ENCODE results near the gene LRRC18. TPM values are rescaled to one million over a fixed set of nuclear protein-coding genes. Genes with fewer than 3 reads are reported as not detected.

LRRC18 gene
- total and polyA plus RNA-seq, 2 donors (not counting 1 experiment from before 2014, with no cell fraction given): not detected

DNA sequence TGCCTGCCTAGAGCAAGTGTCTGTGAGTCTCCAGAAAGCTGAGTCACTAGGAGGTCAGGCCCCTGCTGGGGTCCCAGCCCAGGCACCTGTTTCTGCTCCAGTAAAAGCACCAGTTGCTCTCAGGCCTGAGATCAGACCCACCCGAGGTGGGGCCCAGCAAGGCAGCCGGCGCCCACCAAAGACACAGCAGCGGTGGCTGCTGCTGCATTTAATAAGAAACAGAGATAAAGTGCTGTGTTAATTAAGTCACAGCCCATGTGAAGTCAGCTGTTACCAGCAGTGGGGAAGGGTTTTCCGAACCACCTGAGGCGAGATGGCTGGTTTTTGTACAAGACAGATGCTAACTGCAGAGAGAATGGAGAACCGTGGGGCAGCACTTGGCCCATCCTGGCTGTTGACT is 12.1 kb upstream of the LRRC18 start:
- DNase-seq: no peak
- no peak for TF ChIP-seq EZH2 (IDR thresholded peaks at IDR 0.05; ENCODE audit: borderline replicate concordance, insufficient read depth, low read depth, low read length, poor library complexity, severe bottlenecking)
- TF ChIP-seq, protein P1, sequence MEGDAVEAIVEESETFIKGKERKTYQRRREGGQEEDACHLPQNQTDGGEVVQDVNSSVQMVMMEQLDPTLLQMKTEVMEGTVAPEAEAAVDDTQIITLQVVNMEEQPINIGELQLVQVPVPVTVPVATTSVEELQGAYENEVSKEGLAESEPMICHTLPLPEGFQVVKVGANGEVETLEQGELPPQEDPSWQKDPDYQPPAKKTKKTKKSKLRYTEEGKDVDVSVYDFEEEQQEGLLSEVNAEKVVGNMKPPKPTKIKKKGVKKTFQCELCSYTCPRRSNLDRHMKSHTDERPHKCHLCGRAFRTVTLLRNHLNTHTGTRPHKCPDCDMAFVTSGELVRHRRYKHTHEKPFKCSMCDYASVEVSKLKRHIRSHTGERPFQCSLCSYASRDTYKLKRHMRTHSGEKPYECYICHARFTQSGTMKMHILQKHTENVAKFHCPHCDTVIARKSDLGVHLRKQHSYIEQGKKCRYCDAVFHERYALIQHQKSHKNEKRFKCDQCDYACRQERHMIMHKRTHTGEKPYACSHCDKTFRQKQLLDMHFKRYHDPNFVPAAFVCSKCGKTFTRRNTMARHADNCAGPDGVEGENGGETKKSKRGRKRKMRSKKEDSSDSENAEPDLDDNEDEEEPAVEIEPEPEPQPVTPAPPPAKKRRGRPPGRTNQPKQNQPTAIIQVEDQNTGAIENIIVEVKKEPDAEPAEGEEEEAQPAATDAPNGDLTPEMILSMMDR (IDR thresholded peaks at IDR 0.05): no peak
- Histone ChIP-seq H3K4me2 (replicated peaks; ENCODE audit: low read depth, low read length, poor library complexity, severe bottlenecking) (no peak overlapping the region), H3K27me3 (replicated peaks in 1 of 4; ENCODE audit: control extremely low read depth in 1 of 4, control insufficient read depth in 3 of 4, insufficient read depth in 4 of 4, low read length in 3 of 4) (no peaks in the 10 kb centered on the region), H2AFZ (ENCODE audit: insufficient read depth, low read depth, low read length, poor library complexity, severe bottlenecking) (no peak overlapping the region), H3K4me3 (ENCODE audit: control extremely low read depth in 1 of 5, extremely low read depth in 1 of 5, insufficient read depth in 1 of 5, low read depth in 2 of 5, low read length in 4 of 5) (no peak overlapping the region), H3K9me3 (ENCODE audit: control extremely low read depth in 1 of 3, control insufficient read depth in 2 of 3, insufficient read depth in 1 of 3, low read length in 2 of 3) (no peaks in the 10 kb centered on the region), H3K79me2 (ENCODE audit: control insufficient read depth, insufficient read depth, low read length) (no peaks in the 10 kb centered on the region), H3K4me1 (ENCODE audit: control insufficient read depth in 2 of 2, insufficient read depth in 2 of 2, low read length in 2 of 2) (no peaks in the 10 kb centered on the region), H3K36me3 (replicated peaks in 1 of 2; ENCODE audit: control extremely low read depth in 1 of 2, control insufficient read depth in 1 of 2, extremely low read depth in 1 of 2, insufficient read depth in 2 of 2, low read length in 1 of 2) (peaks cover 6 to 95% of the 10 kb centered on the region in 2 experiments), H4K20me1 (ENCODE audit: control insufficient read depth, insufficient read depth, low read length, poor library complexity, severe bottlenecking) (peaks cover 14% of the 10 kb centered on the region), H3K27ac (ENCODE audit: low read length in 2 of 2) (no peak overlapping the region), H3K9ac (ENCODE audit: low read length) (no peak overlapping the region)
- Mint-ChIP-seq H3K4me3 (no peak overlapping the region), H3K9me3 (ENCODE audit: insufficient read depth) (no peaks in the 10 kb centered on the region), H3K27me3 (no peaks in the 10 kb centered on the region), H3K4me1 (no peaks in the 10 kb centered on the region), H3K27ac (no peak overlapping the region)
- intact Hi-C loops (cut with micrococcal nuclease): no loop called here
- ChIA-PET POLR2A (no interaction called here), CTCF (no interaction called here)
- no peak for ATAC-seq (ENCODE audit: low read depth)
- WGBS (ENCODE audit: insufficient coverage): 96% methylated on average over 7 of the region's 7 CpGs

DNA sequence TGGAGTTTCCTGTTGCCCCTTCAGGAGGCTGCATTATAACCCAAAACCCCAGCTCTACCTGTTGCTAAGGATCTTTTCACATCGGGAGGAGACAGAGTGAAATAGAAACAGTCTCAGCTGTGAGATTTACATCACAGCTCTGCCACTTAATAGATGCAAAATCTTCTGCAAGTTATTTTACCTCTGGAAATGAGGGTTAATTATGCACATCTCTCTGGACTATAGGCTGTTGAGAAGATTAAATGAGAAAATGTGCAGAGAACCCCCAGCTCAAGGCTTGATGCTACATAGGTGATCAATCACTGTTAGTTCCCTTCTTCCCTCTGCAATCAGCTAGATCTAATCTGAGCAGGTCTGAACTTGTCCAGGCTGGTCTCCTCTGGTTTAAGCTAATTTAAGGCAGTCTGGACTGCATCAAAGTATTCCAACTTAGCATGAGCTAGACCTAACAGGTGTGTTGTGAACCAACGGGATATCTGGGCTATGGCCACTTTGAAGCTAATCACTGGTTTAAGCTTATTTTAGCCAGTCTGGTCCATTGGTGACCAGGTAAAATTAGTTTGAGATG is 8.9 kb upstream of the LRRC18 start:
- intact Hi-C loops (cut with micrococcal nuclease): no loop called here
- no peaks in the 10 kb centered on the region for H3K4me1 ChIP-seq (ENCODE audit: control insufficient read depth in 2 of 2, insufficient read depth in 2 of 2, low read length in 2 of 2)
- Mint-ChIP-seq H3K4me1 (no peaks in the 10 kb centered on the region), H3K4me3 (no peak overlapping the region), H3K27me3 (no peaks in the 10 kb centered on the region), H3K9me3 (ENCODE audit: insufficient read depth) (no peaks in the 10 kb centered on the region), H3K27ac (no peak overlapping the region)
- ChIA-PET POLR2A (no interaction called here), CTCF (interaction anchor here (0.6 kb wide), 1 partner anchor 290 kb away, joined by 3 read pairs; no protein-coding TSS in a partner anchor)
- H2AFZ ChIP-seq (ENCODE audit: insufficient read depth, low read depth, low read length, poor library complexity, severe bottlenecking): no peak overlapping the region
- H3K4me3 ChIP-seq (ENCODE audit: control extremely low read depth in 1 of 5, extremely low read depth in 1 of 5, insufficient read depth in 1 of 5, low read depth in 2 of 5, low read length in 4 of 5): no peak overlapping the region
- H3K27ac ChIP-seq (ENCODE audit: low read length in 2 of 2): no peak overlapping the region
- H3K27me3 ChIP-seq (replicated peaks in 1 of 4; ENCODE audit: control extremely low read depth in 1 of 4, control insufficient read depth in 3 of 4, insufficient read depth in 4 of 4, low read length in 3 of 4): no peaks in the 10 kb centered on the region
- peaks cover 14% of the 10 kb centered on the region for H4K20me1 ChIP-seq (ENCODE audit: control insufficient read depth, insufficient read depth, low read length, poor library complexity, severe bottlenecking)
- WGBS (ENCODE audit: insufficient coverage): 92% methylated on average over 1 of the region's 2 CpGs
- H3K9me3 ChIP-seq (ENCODE audit: control extremely low read depth in 1 of 3, control insufficient read depth in 2 of 3, insufficient read depth in 1 of 3, low read length in 2 of 3): no peaks in the 10 kb centered on the region
- H3K9ac ChIP-seq (ENCODE audit: low read length): no peak overlapping the region
- TF ChIP-seq, protein P1 (IDR thresholded peaks at IDR 0.05): no peak
- TF ChIP-seq EZH2 (IDR thresholded peaks at IDR 0.05; ENCODE audit: borderline replicate concordance, insufficient read depth, low read depth, low read length, poor library complexity, severe bottlenecking): no peak
- peaks cover 6 to 98% of the 10 kb centered on the region in 2 experiments for H3K36me3 ChIP-seq (replicated peaks in 1 of 2; ENCODE audit: control extremely low read depth in 1 of 2, control insufficient read depth in 1 of 2, extremely low read depth in 1 of 2, insufficient read depth in 2 of 2, low read length in 1 of 2)
- H3K4me2 ChIP-seq (replicated peaks; ENCODE audit: low read depth, low read length, poor library complexity, severe bottlenecking): no peak overlapping the region
- no peak for DNase-seq
- no peaks in the 10 kb centered on the region for H3K79me2 ChIP-seq (ENCODE audit: control insufficient read depth, insufficient read depth, low read length)
- ATAC-seq (ENCODE audit: low read depth): no peak
